ENCODE results near the gene AVPR2. TPM values are rescaled to one million over a fixed set of nuclear protein-coding genes. Genes with fewer than 3 reads are reported as not detected.

Gene AVPR2
- total RNA-seq, 1 donor from 2014 or later = not detected

GRCh38 chrX:153921511-153922446 is 17.3 kb downstream of the AVPR2 start:
- peak overlapping the region; percentile 85 for H3K27ac Mint-ChIP-seq (ENCODE audit: unreplicated experiment)
- peaks cover 10% of the 10 kb centered on the region for H3K4me1 Mint-ChIP-seq (ENCODE audit: low read depth, unreplicated experiment)
- TF ChIP-seq CTCF (IDR thresholded peaks at IDR 0.05; ENCODE audit: partially characterized antibody, unreplicated experiment) = no peak
- H3K4me3 Mint-ChIP-seq (ENCODE audit: unreplicated experiment) = peak overlapping the region; percentile 52
- H3K36me3 Mint-ChIP-seq (ENCODE audit: unreplicated experiment) = no peaks in the 10 kb centered on the region
- peaks cover 3% of the 10 kb centered on the region for H3K27me3 Mint-ChIP-seq (ENCODE audit: unreplicated experiment)
- peaks cover 4% of the 10 kb centered on the region for H3K9me3 Mint-ChIP-seq (ENCODE audit: unreplicated experiment)
- peak; percentile 44 for DNase-seq

GRCh38 chrX:153922932-153923857 is 18.7 kb downstream of the AVPR2 start:
- H3K4me1 Mint-ChIP-seq (ENCODE audit: low read depth, unreplicated experiment) = peaks cover 5% of the 10 kb centered on the region
- no peak for TF ChIP-seq CTCF (IDR thresholded peaks at IDR 0.05; ENCODE audit: partially characterized antibody, unreplicated experiment)
- peaks cover 6% of the 10 kb centered on the region for H3K27me3 Mint-ChIP-seq (ENCODE audit: unreplicated experiment)
- H3K4me3 Mint-ChIP-seq (ENCODE audit: unreplicated experiment) = no peak overlapping the region
- H3K27ac Mint-ChIP-seq (ENCODE audit: unreplicated experiment) = peak overlapping the region; percentile 85
- no peaks in the 10 kb centered on the region for H3K36me3 Mint-ChIP-seq (ENCODE audit: unreplicated experiment)
- DNase-seq = peak; percentile 58
- peaks cover 6% of the 10 kb centered on the region for H3K9me3 Mint-ChIP-seq (ENCODE audit: unreplicated experiment)

GRCh38 chrX:153924149-153924861 is 19.8 kb downstream of the AVPR2 start:
- DNase-seq = no peak
- peak overlapping the region; percentile 20 for H3K4me3 Mint-ChIP-seq (ENCODE audit: unreplicated experiment)

GRCh38 chrX:153925387-153925738 is 20.9 kb downstream of the AVPR2 start:
- H3K9me3 Mint-ChIP-seq (ENCODE audit: unreplicated experiment) = peaks cover 3% of the 10 kb centered on the region
- peaks cover 8% of the 10 kb centered on the region for H3K4me1 Mint-ChIP-seq (ENCODE audit: low read depth, unreplicated experiment)
- H3K4me3 Mint-ChIP-seq (ENCODE audit: unreplicated experiment) = no peak overlapping the region
- peaks cover 6% of the 10 kb centered on the region for H3K27me3 Mint-ChIP-seq (ENCODE audit: unreplicated experiment)
- no peak overlapping the region for H3K27ac Mint-ChIP-seq (ENCODE audit: unreplicated experiment)
- DNase-seq = no peak
- H3K36me3 Mint-ChIP-seq (ENCODE audit: unreplicated experiment) = no peaks in the 10 kb centered on the region
- TF ChIP-seq CTCF (IDR thresholded peaks at IDR 0.05; ENCODE audit: partially characterized antibody, unreplicated experiment) = no peak

More at GRCh38 chrX:153924149-153924861, 19.8 kb downstream of the AVPR2 start:
- H3K36me3 Mint-ChIP-seq (ENCODE audit: unreplicated experiment) = no peaks in the 10 kb centered on the region
- peaks cover 6% of the 10 kb centered on the region for H3K9me3 Mint-ChIP-seq (ENCODE audit: unreplicated experiment)
- peaks cover 8% of the 10 kb centered on the region for H3K4me1 Mint-ChIP-seq (ENCODE audit: low read depth, unreplicated experiment)
- no peak overlapping the region for H3K27ac Mint-ChIP-seq (ENCODE audit: unreplicated experiment)
- H3K27me3 Mint-ChIP-seq (ENCODE audit: unreplicated experiment) = peaks cover 6% of the 10 kb centered on the region
- TF ChIP-seq CTCF (IDR thresholded peaks at IDR 0.05; ENCODE audit: partially characterized antibody, unreplicated experiment) = no peak

All from glutamatergic neuron (in vitro differentiated cells).